Activated CD8-positive, alpha-beta memory T cell treated with anti-CD3 and anti-CD28 coated beads for 48 hours (primary cell): ENCODE results near the gene PLD6.

Source experiments
- DNase-seq, 3 experiments: peaks; one replicate each; pipeline ENCODE4 v3.0.0-alpha.2; 2020; ENCODE audit warnings: low read depth in 2 of 3, low spot score in 2 of 3

Gene PLD6

DNA sequence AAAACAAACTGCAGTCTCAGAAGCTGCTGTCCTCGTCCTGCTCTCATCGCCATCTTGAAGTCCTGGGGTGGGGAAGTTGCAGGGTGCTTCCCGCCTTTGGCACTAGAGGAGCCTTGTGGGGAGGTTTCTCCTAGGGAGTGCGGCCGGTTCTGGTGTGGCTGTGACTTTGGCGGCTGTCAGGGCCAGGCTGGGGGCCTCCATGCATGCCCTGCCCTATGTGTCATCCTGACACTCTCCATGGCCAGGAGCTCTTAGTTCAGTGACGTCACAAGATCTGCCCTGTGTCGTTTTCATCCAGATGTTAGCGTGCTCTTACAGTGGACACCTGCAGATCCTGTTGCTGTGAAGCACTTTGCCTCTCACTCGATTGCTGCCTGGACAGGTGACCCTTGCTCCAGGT lies 49.6 kb downstream of the PLD6 start:
- DNase-seq = no peak

DNA sequence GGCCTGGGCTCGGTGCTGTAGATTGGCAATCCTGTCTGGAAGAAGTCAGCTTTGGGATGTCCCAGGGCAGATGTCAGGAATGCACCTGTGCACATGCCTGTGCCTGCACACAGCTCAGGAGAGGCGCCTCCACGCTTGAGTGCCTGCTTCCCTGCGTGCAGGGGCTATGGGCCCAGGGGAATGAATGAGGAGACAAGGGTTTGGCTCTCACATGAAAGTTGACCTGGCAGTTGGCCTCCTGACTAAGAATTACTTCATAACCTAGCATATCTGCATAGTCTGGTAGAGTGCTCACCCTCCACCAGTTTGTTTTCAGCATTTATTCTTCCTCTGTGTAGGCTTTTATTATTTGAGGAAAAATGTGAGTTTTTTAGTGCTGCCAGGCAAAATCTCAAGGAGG lies 50.0 kb downstream of the PLD6 start:
- DNase-seq = no peak

DNA sequence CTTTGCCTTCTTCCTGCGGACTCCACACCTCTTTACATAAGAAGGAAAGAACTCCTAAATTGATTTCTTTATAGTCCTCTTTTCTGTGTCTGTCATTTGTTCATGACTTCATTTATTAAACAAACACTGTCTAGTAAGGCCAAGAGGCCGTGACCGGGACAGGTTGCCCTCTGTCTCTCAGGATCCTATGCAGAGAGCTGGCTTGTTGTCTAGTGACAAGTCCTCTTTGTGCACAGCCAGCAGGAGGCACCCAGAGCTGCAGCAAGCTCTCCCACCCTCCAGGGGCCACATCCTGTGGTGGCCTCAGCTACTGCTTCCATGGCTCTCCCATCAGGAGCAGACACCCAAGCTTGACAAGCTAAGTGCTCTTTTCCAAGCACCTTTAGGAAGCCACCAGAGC lies 50.6 kb downstream of the PLD6 start:
- DNase-seq = no peak

DNA sequence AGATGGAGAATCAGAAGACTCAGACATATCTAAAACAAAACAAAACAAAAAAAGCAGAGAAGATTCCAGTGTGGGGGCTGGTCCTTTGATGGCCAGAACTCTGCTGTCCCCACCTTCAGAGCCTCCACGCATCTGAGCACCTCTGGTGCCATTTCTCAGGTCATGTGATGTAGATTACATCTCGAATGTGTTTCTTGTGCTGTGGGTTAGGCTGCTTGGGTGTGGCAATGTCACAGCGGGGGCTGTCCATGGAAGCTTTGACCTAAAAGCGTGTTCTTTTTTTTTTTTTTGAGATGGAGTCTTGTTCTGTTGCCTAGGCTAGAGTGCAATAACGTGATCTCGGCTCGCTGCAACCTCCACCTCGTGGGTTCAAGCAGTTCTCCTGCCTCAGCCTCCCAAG lies 51.2 kb downstream of the PLD6 start:
- no peak for DNase-seq

DNA sequence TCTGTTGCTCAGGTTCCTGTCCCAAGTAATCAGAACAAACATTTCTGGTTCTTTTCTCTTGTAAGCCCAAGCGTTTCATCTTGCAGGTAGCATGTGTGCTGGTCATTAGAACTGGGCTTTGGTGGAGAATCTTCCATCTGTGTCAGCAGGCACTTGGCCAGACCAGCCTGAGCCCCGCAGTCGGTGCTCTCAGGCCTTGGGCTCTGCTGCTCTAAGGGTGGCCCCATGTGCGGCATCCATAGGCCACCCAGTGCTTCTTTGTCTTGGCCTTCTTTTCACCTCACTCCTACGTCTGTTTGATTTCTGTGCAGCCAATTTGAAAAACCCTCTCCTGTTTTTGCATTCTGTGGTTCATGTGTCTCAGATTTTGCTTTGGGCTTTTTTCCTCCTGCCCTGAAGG lies 51.6 kb downstream of the PLD6 start:
- DNase-seq = no peak

DNA sequence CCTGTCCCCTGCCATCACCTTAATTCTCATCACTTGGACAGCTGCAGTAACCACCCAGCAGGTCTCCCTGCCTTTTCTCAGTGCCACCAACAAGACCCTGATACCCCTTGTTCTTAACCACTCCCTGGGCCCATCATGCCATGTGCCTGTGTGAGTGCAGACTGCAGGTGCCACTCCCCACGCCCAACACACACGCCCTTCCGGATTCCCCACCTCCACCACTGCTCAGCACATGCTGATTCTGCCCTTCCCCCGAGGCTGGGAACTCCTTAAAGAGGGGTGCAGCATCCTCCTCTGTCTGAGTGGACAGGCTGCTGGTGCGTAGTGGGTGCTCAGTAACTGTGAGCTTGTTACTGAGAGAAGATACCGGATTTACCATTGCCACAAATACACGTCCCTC lies 52.4 kb downstream of the PLD6 start:
- no peak for DNase-seq

DNA sequence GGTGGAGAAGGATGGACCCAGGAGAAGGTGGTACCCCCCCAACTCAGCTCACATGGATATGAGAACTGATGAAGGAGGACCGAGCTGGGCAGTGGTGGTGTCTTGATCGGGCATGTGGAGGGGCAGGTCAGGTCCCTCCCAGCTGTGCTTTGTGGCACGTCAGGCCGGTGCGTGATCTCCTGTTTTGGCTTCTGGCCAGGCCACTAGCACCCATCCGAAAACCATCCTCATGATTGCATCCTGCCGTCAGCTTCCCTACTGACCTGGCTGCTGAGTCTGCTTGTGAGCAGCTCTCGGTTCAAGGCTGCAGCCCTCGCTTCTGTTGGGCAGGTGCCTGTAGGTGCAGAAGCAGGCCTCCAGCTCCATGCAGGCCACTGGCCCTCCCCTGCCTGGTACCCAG lies 53.1 kb downstream of the PLD6 start:
- no peak for DNase-seq

DNA sequence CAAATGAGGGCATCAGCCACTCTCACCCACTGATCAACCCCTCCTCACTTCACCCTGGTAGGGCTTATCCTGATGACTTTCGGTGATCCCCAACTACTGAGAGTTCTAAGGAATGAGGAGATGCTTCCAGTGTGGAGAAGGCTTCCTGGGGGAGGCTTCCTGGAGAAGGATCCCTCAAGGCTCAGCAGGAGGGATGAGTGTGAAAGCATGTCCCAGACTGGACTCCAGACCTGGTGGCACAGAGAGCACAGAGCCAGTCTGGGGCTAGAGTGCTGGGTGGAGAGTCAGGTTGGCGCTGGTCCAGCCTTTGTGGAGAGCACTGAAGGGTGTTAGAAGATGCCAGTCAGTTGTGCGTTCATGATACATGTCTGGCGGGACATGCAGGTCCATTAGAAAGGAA lies 53.7 kb downstream of the PLD6 start:
- no peak for DNase-seq

DNA sequence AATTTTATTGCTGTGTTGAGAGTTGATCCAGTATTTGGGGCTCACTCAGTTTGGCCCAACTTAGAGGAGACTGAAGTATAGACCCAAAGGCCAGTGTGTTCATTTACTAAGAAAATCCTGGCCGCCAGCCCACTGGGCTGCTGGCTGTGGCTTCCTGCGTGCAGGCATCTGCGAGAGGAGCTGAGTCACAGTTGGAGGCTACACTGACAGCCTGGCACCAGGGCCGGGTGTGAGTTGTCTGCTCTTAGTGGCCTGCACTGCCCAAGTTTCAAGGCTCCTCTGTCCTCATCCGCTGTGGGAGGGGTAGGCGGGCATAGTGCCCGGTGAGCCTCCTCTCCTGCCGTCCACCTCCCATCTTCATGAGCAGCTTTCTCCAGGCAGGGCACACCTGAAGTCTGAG lies 54.2 kb downstream of the PLD6 start:
- no peak for DNase-seq

DNA sequence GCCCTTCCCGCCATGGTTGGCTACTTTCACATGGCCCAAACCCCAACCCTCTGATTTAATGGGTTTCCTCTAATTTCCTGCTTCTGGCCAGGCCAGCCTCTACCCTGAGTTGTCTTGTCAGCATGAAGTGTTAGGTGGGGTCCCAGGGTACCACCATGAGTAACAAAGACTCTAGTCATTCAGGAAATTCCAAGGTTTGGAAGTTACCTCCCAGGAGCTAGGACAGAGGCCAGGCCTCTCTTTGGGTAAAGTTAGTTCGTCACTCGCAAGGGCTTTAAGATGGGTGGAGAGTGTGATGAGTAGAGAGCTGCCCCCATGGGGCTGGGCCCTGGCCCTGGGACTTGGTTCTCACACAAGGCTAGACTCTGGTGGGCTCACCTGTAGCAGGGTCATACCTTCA lies 54.6 kb downstream of the PLD6 start:
- DNase-seq = no peak

DNA sequence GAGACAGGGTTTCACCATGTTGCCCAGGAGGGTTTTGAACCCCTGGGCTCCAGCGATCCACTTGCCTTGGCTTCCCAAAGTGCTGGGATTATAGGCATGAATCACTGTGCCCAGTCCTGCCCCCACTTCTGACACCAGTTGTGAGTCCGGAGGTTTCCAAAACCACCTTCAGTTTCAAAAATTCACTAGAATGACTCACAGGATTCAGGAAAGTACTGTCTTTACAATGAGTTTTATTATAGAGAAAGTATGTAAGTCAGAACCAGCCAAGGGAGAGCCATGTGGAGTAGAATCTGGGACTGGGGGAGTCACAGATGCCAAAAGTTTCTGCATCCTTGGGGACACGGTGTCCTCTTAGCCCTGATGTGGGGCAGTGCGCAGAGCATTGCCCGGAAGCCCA lies 55.1 kb downstream of the PLD6 start:
- no peak for DNase-seq
